ENCODE results near the gene DHRS9. TPM values are rescaled to one million over a fixed set of nuclear protein-coding genes. Genes with fewer than 3 reads are reported as not detected.
A peak's percentile ranks its signal among the peaks of the same experiment; 100 is the strongest.

Gene DHRS9
- total RNA-seq, 4 donors from 2014 or later: 0.26 to 0.91 (median 0.48) TPM; not detected in 1

DNA sequence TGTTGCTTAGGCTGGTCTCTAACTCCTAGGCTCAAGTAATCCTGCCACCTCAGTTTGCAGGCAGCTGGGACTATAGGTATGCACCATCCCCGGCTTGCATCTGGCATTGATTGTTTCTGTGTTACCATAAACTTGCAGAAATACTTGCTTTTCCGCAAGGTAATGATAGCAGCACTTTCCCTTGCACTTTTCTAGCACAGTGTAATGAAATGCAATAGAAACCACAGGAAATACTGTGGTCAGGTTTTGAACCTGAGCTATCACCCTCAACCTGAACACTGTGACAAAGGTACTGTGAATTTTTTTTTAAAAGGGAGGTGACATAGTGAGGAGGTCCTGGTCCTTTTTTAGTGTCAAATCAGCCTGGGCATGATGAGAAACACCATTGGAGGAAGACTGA, 38.3 kb downstream of the DHRS9 start:
- no peak for TF ChIP-seq POLR2A (IDR thresholded peaks at IDR 0.05)
- TF ChIP-seq, protein P1, sequence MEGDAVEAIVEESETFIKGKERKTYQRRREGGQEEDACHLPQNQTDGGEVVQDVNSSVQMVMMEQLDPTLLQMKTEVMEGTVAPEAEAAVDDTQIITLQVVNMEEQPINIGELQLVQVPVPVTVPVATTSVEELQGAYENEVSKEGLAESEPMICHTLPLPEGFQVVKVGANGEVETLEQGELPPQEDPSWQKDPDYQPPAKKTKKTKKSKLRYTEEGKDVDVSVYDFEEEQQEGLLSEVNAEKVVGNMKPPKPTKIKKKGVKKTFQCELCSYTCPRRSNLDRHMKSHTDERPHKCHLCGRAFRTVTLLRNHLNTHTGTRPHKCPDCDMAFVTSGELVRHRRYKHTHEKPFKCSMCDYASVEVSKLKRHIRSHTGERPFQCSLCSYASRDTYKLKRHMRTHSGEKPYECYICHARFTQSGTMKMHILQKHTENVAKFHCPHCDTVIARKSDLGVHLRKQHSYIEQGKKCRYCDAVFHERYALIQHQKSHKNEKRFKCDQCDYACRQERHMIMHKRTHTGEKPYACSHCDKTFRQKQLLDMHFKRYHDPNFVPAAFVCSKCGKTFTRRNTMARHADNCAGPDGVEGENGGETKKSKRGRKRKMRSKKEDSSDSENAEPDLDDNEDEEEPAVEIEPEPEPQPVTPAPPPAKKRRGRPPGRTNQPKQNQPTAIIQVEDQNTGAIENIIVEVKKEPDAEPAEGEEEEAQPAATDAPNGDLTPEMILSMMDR (IDR thresholded peaks at IDR 0.05): no peak

GRCh38 chr2:169108099-169108884, 38.9 kb downstream of the DHRS9 start:
- no peak for DNase-seq
- H3K36me3 ChIP-seq: no peaks in the 10 kb centered on the region
- no peak overlapping the region for H3K27ac ChIP-seq
- H3K27me3 ChIP-seq: no peaks in the 10 kb centered on the region
- intact Hi-C loops (cut with DNase I; ENCODE audit: low total_unique reads): no loop called here
- TF ChIP-seq POLR2A (IDR thresholded peaks at IDR 0.05): no peak
- TF ChIP-seq, protein P1 (IDR thresholded peaks at IDR 0.05): no peak
- no peaks in the 10 kb centered on the region for H3K4me1 ChIP-seq
- H3K4me3 ChIP-seq: no peak overlapping the region
- no peaks in the 10 kb centered on the region for H3K9me3 ChIP-seq

More for the DNA sequence above, 38.3 kb downstream of the DHRS9 start:
- H3K27me3 ChIP-seq: no peaks in the 10 kb centered on the region
- H3K4me1 ChIP-seq: no peaks in the 10 kb centered on the region
- no peaks in the 10 kb centered on the region for H3K9me3 ChIP-seq
- no peak overlapping the region for H3K4me3 ChIP-seq
- intact Hi-C loops (cut with DNase I; ENCODE audit: low total_unique reads): no loop called here
- DNase-seq: no peak
- H3K27ac ChIP-seq: no peak overlapping the region
- H3K36me3 ChIP-seq: no peaks in the 10 kb centered on the region

GRCh38 chr2:169109502-169110409, 40.4 kb downstream of the DHRS9 start:
- Histone ChIP-seq H3K4me1 (no peaks in the 10 kb centered on the region), H3K27ac (no peak overlapping the region), H3K9me3 (no peaks in the 10 kb centered on the region), H3K27me3 (no peaks in the 10 kb centered on the region), H3K4me3 (no peak overlapping the region), H3K36me3 (no peaks in the 10 kb centered on the region)
- no peak for TF ChIP-seq POLR2A (IDR thresholded peaks at IDR 0.05)
- TF ChIP-seq, protein P1 (IDR thresholded peaks at IDR 0.05): peak; percentile 30 to 48 (median 44)
- intact Hi-C loops (cut with DNase I; ENCODE audit: low total_unique reads): no loop called here
- peak; percentile 17 to 40 for DNase-seq

DNA sequence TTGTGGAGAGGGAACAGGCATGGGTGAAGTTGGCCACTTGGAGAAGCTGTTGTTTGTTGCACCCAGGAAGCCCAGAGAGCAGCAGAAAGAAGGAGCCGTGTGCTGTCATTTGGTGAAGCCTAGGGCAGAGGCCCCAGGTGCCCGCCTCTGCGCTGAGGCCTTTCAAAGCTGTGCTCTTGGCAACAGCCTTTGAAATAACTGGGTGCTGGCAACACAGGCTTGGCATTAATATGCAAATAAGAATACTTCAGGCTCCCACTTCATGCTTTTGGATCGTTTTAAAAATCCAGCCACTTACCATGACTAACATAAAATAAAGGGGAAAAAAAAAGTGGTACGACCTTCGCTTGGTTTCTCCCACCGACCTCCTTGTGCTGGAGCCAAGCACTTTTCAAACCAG, 41.1 kb downstream of the DHRS9 start:
- Histone ChIP-seq H3K4me3 (no peak overlapping the region), H3K4me1 (no peaks in the 10 kb centered on the region), H3K27ac (no peak overlapping the region), H3K9me3 (no peaks in the 10 kb centered on the region), H3K27me3 (no peaks in the 10 kb centered on the region), H3K36me3 (no peaks in the 10 kb centered on the region)
- no peak for DNase-seq
- TF ChIP-seq, protein P1 (IDR thresholded peaks at IDR 0.05): no peak
- no peak for TF ChIP-seq POLR2A (IDR thresholded peaks at IDR 0.05)
- intact Hi-C loops (cut with DNase I; ENCODE audit: low total_unique reads): no loop called here

- no peak for DNase-seq
- H3K36me3 ChIP-seq: no peaks in the 10 kb centered on the region
- no peaks in the 10 kb centered on the region for H3K4me1 ChIP-seq
- no peaks in the 10 kb centered on the region for H3K27me3 ChIP-seq
- no peak overlapping the region for H3K27ac ChIP-seq
- H3K4me3 ChIP-seq: no peak overlapping the region
- TF ChIP-seq POLR2A (IDR thresholded peaks at IDR 0.05): no peak
- H3K9me3 ChIP-seq: no peaks in the 10 kb centered on the region
- intact Hi-C loops (cut with DNase I; ENCODE audit: low total_unique reads): no loop called here
Measured at GRCh38 chr2:169110916-169111315, 41.6 kb downstream of the DHRS9 start.

All from uterus (tissue), 4 donors.